K562 (cell line): ENCODE measurements around the gene SEMA3C. TPM values are rescaled to one million over a fixed set of nuclear protein-coding genes. Genes with fewer than 3 reads are reported as not detected.

Experiments used
- ATAC-seq: fragments of 200-7000 bp; cut with Tn5 transposase; 3 replicates; pipeline ENCODE4 v1.9.1; 2020; ENCODE audit warnings: moderate library complexity
- BruUV-seq: library from RNA; stranded (reverse); fragments of 400-500 nt; replicated peaks from 2 replicates; lab custom pipeline; 2021; lab: Mats Ljungman, UMichigan
- CTCF ChIA-PET: fragments of 300-600 bp; formaldehyde crosslinking; extraction: SDS; loops from one replicate; lab custom pipeline; 2021; ENCODE audit warnings: low intra/inter-chr PET ratio; lab: Yijun Ruan, JAX
- POLR2A ChIA-PET: fragments of 300-600, 350-650 bp; sonication (Branson Sonifier 250); formaldehyde crosslinking; extraction: SDS; loops from one replicate; lab custom pipeline; 2021; ENCODE audit warnings: antibody characterized with exemption, inconsistent platforms; lab: Yijun Ruan, JAX
- DNase-seq, 4 experiments: peaks; one replicate each; pipeline versions ENCODE4 v3.0.0 to v3.0.0-alpha.2; 2011 to 2018; ENCODE audit warnings: low spot score in 3 of 4, mixed read lengths in 3 of 4; ENCODE audit errors: extremely low read depth in 1 of 4
- FAIRE-seq: peaks from 2 replicates; lab custom pipeline; 2011; peaks lifted over from hg19 to GRCh38; lab: Jason Lieb, UNC
- H2AFZ ChIP-seq: 2 replicates; pipeline ENCODE4 v1.6.0; 2011; ENCODE audit warnings: low read depth, low read length, control low read depth, inconsistent platforms
- H3K27ac ChIP-seq: fragments of 200-600 bp; 3 replicates; pipeline ENCODE4 v1.8.0; 2011; ENCODE audit warnings: low read depth, mild to moderate bottlenecking, control low read depth, inconsistent platforms, low read length, moderate library complexity, mixed read lengths; ENCODE audit errors: extremely low read depth
- H3K27me3 ChIP-seq, 2 experiments: fragments of 300-600 bp in 1 of 2; 2 replicates in 1 of 2; 3 replicates in 1 of 2; pipeline versions ENCODE4 v1.6.0 to v1.8.0; 2011; ENCODE audit warnings: inconsistent platforms in 2 of 2, low read length in 2 of 2, mild to moderate bottlenecking in 1 of 2, mixed read lengths in 1 of 2, moderate library complexity in 1 of 2; ENCODE audit not compliant: control insufficient read depth in 2 of 2, insufficient read depth in 2 of 2
- H3K36me3 ChIP-seq: fragments of 300-600 bp; 3 replicates; pipeline ENCODE4 v1.8.0; 2011; ENCODE audit warnings: mild to moderate bottlenecking, low read length, inconsistent platforms; ENCODE audit not compliant: control insufficient read depth, insufficient read depth
- H3K4me1 ChIP-seq, 2 experiments: fragments of 200-600 bp in 1 of 2; replicated peaks in 1 of 2; 2 replicates in 1 of 2; 3 replicates in 1 of 2; pipeline versions ENCODE4 v1.5.1 to v1.8.0; 2011; ENCODE audit warnings: inconsistent platforms in 2 of 2, low read length in 2 of 2, mild to moderate bottlenecking in 1 of 2, mixed read lengths in 1 of 2, moderate library complexity in 1 of 2; ENCODE audit not compliant: control insufficient read depth in 2 of 2, insufficient read depth in 2 of 2
- H3K4me2 ChIP-seq: 2 replicates; pipeline ENCODE4 v1.6.1; 2011; ENCODE audit warnings: low read length, control low read depth, inconsistent platforms, mixed read lengths; ENCODE audit not compliant: insufficient read depth
- H3K4me3 ChIP-seq: fragments of 200-600 bp; sonication (generic), shearing (Covaris generic); 2 replicates; pipeline ENCODE4 v1.5.1; 2016; ENCODE audit warnings: control low read depth, inconsistent platforms
- H3K79me2 ChIP-seq: fragments of 200-600 bp; 3 replicates; pipeline ENCODE4 v1.8.0; 2011; ENCODE audit warnings: low read length, inconsistent platforms; ENCODE audit not compliant: control insufficient read depth, insufficient read depth
- H3K9ac ChIP-seq, 2 experiments: 2 replicates each; pipeline versions ENCODE4 v1.6.0 to v1.6.1; 2011; ENCODE audit warnings: low read depth in 2 of 2, low read length in 2 of 2, control low read depth in 1 of 2, inconsistent platforms in 1 of 2, mild to moderate bottlenecking in 1 of 2, mixed read lengths in 1 of 2; ENCODE audit not compliant: insufficient read depth in 1 of 2
- H3K9me1 ChIP-seq: one replicate; pipeline ENCODE4 v1.6.0; 2011; ENCODE audit warnings: inconsistent platforms, mild to moderate bottlenecking, low read length, moderate library complexity; ENCODE audit not compliant: control insufficient read depth, insufficient read depth
- H3K9me3 ChIP-seq: replicated peaks from 2 replicates; pipeline ENCODE4 v1.5.1; 2011; ENCODE audit warnings: low read depth, low read length, inconsistent platforms; ENCODE audit not compliant: control insufficient read depth, insufficient read depth
- H4K20me1 ChIP-seq: replicated peaks from 2 replicates; pipeline ENCODE4 v1.6.1; 2011; ENCODE audit warnings: low read length, inconsistent platforms, mixed read lengths; ENCODE audit not compliant: control insufficient read depth, insufficient read depth
- CSDE1 ChIP-seq, 2 experiments: fragments of 450-650 bp; IDR thresholded peaks; 2 replicates each; pipeline ENCODE4 v1.6.1; 2016; ENCODE audit warnings: mild to moderate bottlenecking in 1 of 2
- HDAC1 ChIP-seq, 2 experiments: fragments of 450-650 bp; IDR thresholded peaks; 2 replicates each; pipeline ENCODE4 v1.6.1; 2016 to 2017; ENCODE audit warnings: inconsistent platforms in 1 of 2, mild to moderate bottlenecking in 1 of 2, moderate library complexity in 1 of 2
- HNRNPUL1 ChIP-seq: fragments of 200-400 bp; formaldehyde crosslinking; IDR thresholded peaks from 2 replicates; pipeline ENCODE4 v1.6.1; 2017; ENCODE audit warnings: low read length
- MCM2 ChIP-seq: fragments of 450-650 bp; IDR thresholded peaks from 2 replicates; pipeline ENCODE4 v1.6.1; 2017; ENCODE audit warnings: low read depth, mild to moderate bottlenecking
- MIER1 ChIP-seq: fragments of 450-650 bp; IDR thresholded peaks from 2 replicates; pipeline ENCODE4 v1.6.1; 2016; ENCODE audit warnings: antibody characterized with exemption, mild to moderate bottlenecking, low read depth
- NRF1 ChIP-seq, 2 experiments: fragments of 450-650 bp; IDR thresholded peaks in 1 of 2; conservative IDR thresholded peaks in 1 of 2; 2 replicates each; pipeline ENCODE4 v1.6.1; 2014; ENCODE audit warnings: mild to moderate bottlenecking in 2 of 2
- PHF8 ChIP-seq: fragments of 200-600 bp; sonication (generic); IDR thresholded peaks from 2 replicates; pipeline ENCODE4 v1.6.1; 2012; ENCODE audit warnings: mixed run types, mild to moderate bottlenecking, inconsistent platforms, low read length, moderate library complexity, borderline replicate concordance
- POLR2A ChIP-seq: fragments of 450-650 bp; conservative IDR thresholded peaks from 2 replicates; pipeline ENCODE4 v1.6.1; 2016
- PTTG1 ChIP-seq: fragments of 450-650 bp; IDR thresholded peaks from 2 replicates; pipeline ENCODE4 v1.6.1; 2016; ENCODE audit warnings: low read depth, mild to moderate bottlenecking, missing genetic modification characterization, missing compliant biosample characterization
- SAP30 ChIP-seq: fragments of 200-600 bp; sonication (generic); IDR thresholded peaks from 2 replicates; pipeline ENCODE4 v1.6.1; 2012; ENCODE audit warnings: borderline replicate concordance, low read depth, mild to moderate bottlenecking, moderate library complexity, low read length, control low read depth, inconsistent platforms; ENCODE audit not compliant: insufficient read depth, poor library complexity, severe bottlenecking
- SIRT6 ChIP-seq: IDR thresholded peaks from one replicate; pipeline ENCODE4 v1.6.1; 2012; ENCODE audit warnings: low read depth, mild to moderate bottlenecking, control low read depth, inconsistent platforms, low read length, moderate library complexity
- U2AF1 ChIP-seq: fragments of 200-400 bp; formaldehyde crosslinking; optimal IDR thresholded peaks from 2 replicates; pipeline ENCODE3; 2017; ENCODE audit warnings: mild to moderate bottlenecking, low read depth, low read length, moderate library complexity
- WHSC1 ChIP-seq: IDR thresholded peaks from one replicate; pipeline ENCODE4 v1.6.1; 2012; ENCODE audit warnings: low read length, control low read depth, inconsistent platforms
- ZNF124 ChIP-seq: sonication (generic); formaldehyde crosslinking; IDR thresholded peaks from 2 replicates; pipeline ENCODE4 v1.8.1; 2022; ENCODE audit warnings: missing genetic modification reagents
- ZNF24 ChIP-seq: fragments of 450-650 bp; IDR thresholded peaks from 2 replicates; pipeline ENCODE4 v1.6.1; 2016
- ZNF445 ChIP-seq: fragments of 250-450 bp; sonication (Bioruptor Pico); IDR thresholded peaks from 2 replicates; pipeline ENCODE4 v1.4.0; 2020; ENCODE audit warnings: low read depth, mild to moderate bottlenecking, moderate library complexity
- ZNF77 ChIP-seq: fragments of 250-450 bp; sonication (Bioruptor Pico); IDR thresholded peaks from 2 replicates; pipeline ENCODE4 v1.5.0; 2020
- ZZZ3 ChIP-seq: fragments of 450-650 bp; IDR thresholded peaks from 2 replicates; pipeline ENCODE4 v1.6.1; 2016; ENCODE audit warnings: antibody characterized with exemption, mild to moderate bottlenecking, moderate library complexity
- in situ Hi-C: fragments of 300-500 bp; cut with MboI; formaldehyde crosslinking; loops from 4 replicates; pipeline ENCODE4 v1.15.0; 2018; ENCODE audit warnings: inconsistent platforms, mixed read lengths
- intact Hi-C: fragments of 100-400 bp; cut with micrococcal nuclease; formaldehyde crosslinking; loops from 2 replicates; pipeline ENCODE4 v1.14.2; 2022
- polyA plus RNA-seq, 8 experiments: library from polyadenylated mRNA; depleted of rRNA in 4 of 8; stranded (reverse) in 5 of 8; unstranded in 3 of 8; fragments of >200 nt; fragmentation: Nextera tagmentation in 2 of 8; fragmentation: Illumina TruSeq in 1 of 8; extraction: Ambion mirVana in 2 of 8; extraction: Trizol in 1 of 8; gene quantifications; 2 replicates each; pipeline versions ENCODE4 v1.2.1 to v1.2.3, GENCODE V29; 2011 to 2014; ENCODE audit warnings: inconsistent platforms in 1 of 8, missing spikeins in 1 of 8
- total RNA-seq, 7 experiments: library from RNA; depleted of rRNA in 6 of 7; stranded (reverse); fragments of >200 nt in 6 of 7; fragmentation: Illumina TruSeq in 2 of 7; extraction: Trizol in 2 of 7; gene quantifications; 2 replicates each; pipeline versions ENCODE4 v1.2.1 to v1.2.3, GENCODE V29; 2011 to 2021; ENCODE audit warnings: low replicate concordance in 1 of 7
- TF ChIP-seq, protein P1 (sequence below): fragments of 450-650 bp; IDR thresholded peaks from 2 replicates; pipeline ENCODE4 v1.6.1; 2017; ENCODE audit warnings: antibody characterized with exemption
- TF ChIP-seq, protein P2 (sequence below): fragments of 250-450 bp; sonication (Bioruptor Pico); IDR thresholded peaks from 2 replicates; pipeline ENCODE4 v1.4.0; 2020; ENCODE audit warnings: mild to moderate bottlenecking, moderate library complexity

The SEMA3C gene
- total and polyA plus RNA-seq, 9 of the 15 experiments (the other 6 are each of a cell fraction or from before 2014, with no cell fraction given), result 0.04 to 0.36 (median 0.12) TPM; not detected in 3

DNA sequence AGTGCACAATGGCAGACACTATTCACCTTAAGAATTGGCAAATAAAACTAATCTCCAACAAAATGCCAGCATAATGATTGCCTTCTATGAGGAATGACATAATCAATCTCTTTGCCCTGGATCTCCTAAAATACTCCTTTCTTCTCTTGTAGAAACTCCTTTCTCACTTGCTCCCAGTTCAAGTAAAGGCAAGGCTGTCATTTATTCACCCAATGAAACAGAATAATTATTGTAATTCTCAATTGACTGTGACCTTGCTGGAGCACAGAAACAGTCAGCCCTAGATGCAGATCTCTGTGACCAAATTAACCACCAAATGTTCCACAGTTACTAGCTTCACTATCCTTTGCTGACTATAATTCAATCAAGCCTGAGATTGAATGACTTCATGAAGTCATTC lies 99.3 kb downstream of the SEMA3C start:
- CTCF ChIA-PET, result no interaction called here
- ATAC-seq, result no peak
- H4K20me1 ChIP-seq, result no peaks in the 10 kb centered on the region

More for the DNA sequence above, 99.3 kb downstream of the SEMA3C start:
- Histone ChIP-seq H3K79me2 (no peaks in the 10 kb centered on the region), H3K36me3 (no peaks in the 10 kb centered on the region), H3K4me1 (no peaks in the 10 kb centered on the region), H3K27ac (no peak overlapping the region), H2AFZ (no peak overlapping the region), H3K9me3 (peaks cover 3% of the 10 kb centered on the region; the same call in 1 of the 2 replicates), H3K9ac (no peak overlapping the region), H3K4me2 (no peak overlapping the region), H3K4me3 (no peak overlapping the region), H3K27me3 (no peaks in the 10 kb centered on the region), H3K9me1 (no peaks in the 10 kb centered on the region)
- no peak for DNase-seq
- TF ChIP-seq ZNF24 (no peak), ZZZ3 (no peak), ZNF124 (no peak), CSDE1 (IDR thresholded peaks at IDR 0.05) (no peak), NRF1 (conservative IDR thresholded peaks at IDR 0.05 in 1 of 2, IDR thresholded peaks at IDR 0.05 in 1 of 2) (no peak), ZNF445 (no peak), MIER1 (no peak), ZNF77 (CRISPR knock-in tag) (no peak), MCM2 (no peak), HDAC1 (IDR thresholded peaks at IDR 0.05) (no peak), POLR2A (no peak), U2AF1 (no peak), PHF8 (no peak), HNRNPUL1 (no peak), SAP30 (no peak), WHSC1 (no peak), PTTG1 (no peak), SIRT6 (no peak)
- TF ChIP-seq, protein P1, sequence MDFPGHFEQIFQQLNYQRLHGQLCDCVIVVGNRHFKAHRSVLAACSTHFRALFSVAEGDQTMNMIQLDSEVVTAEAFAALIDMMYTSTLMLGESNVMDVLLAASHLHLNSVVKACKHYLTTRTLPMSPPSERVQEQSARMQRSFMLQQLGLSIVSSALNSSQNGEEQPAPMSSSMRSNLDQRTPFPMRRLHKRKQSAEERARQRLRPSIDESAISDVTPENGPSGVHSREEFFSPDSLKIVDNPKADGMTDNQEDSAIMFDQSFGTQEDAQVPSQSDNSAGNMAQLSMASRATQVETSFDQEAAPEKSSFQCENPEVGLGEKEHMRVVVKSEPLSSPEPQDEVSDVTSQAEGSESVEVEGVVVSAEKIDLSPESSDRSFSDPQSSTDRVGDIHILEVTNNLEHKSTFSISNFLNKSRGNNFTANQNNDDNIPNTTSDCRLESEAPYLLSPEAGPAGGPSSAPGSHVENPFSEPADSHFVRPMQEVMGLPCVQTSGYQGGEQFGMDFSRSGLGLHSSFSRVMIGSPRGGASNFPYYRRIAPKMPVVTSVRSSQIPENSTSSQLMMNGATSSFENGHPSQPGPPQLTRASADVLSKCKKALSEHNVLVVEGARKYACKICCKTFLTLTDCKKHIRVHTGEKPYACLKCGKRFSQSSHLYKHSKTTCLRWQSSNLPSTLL, result no peak
- TF ChIP-seq, protein P2, sequence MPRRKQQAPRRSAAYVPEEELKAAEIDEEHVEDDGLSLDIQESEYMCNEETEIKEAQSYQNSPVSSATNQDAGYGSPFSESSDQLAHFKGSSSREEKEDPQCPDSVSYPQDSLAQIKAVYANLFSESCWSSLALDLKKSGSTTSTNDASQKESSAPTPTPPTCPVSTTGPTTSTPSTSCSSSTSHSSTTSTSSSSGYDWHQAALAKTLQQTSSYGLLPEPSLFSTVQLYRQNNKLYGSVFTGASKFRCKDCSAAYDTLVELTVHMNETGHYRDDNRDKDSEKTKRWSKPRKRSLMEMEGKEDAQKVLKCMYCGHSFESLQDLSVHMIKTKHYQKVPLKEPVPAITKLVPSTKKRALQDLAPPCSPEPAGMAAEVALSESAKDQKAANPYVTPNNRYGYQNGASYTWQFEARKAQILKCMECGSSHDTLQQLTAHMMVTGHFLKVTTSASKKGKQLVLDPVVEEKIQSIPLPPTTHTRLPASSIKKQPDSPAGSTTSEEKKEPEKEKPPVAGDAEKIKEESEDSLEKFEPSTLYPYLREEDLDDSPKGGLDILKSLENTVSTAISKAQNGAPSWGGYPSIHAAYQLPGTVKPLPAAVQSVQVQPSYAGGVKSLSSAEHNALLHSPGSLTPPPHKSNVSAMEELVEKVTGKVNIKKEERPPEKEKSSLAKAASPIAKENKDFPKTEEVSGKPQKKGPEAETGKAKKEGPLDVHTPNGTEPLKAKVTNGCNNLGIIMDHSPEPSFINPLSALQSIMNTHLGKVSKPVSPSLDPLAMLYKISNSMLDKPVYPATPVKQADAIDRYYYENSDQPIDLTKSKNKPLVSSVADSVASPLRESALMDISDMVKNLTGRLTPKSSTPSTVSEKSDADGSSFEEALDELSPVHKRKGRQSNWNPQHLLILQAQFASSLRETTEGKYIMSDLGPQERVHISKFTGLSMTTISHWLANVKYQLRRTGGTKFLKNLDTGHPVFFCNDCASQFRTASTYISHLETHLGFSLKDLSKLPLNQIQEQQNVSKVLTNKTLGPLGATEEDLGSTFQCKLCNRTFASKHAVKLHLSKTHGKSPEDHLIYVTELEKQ (CRISPR knock-in tag), result no peak
- POLR2A ChIA-PET, result no interaction called here
- intact Hi-C loops (no loop called here), in situ Hi-C loops (no loop called here)
- no peak for FAIRE-seq
- no TSS peak for BruUV-seq
